ENCODE measurements around the gene PHTF2. TPM values are rescaled to one million over a fixed set of nuclear protein-coding genes. Genes with fewer than 3 reads are reported as not detected.

PHTF2 gene
- total RNA-seq, 1 experiment from 2014 or later: 52.0 TPM

GRCh38 chr7:77862691-77863090 is 64.1 kb downstream of the PHTF2 start:
- intact Hi-C loops (cut with micrococcal nuclease; ENCODE audit: unreplicated experiment): no loop called here
- Histone ChIP-seq H3K4me3 (no peak overlapping the region), H3K4me1 (replicated peaks; ENCODE audit: insufficient read depth) (0 out of 2 replicates have a peak, but pooled peaks cover 3% of the 10 kb centered on the region), H3K9me3 (ENCODE audit: insufficient read depth, low read depth) (no peaks in the 10 kb centered on the region), H3F3A (ENCODE audit: insufficient read depth, low read depth) (no peaks in the 10 kb centered on the region; the same call in 1 of the 2 replicates), H2AFZ (no peak overlapping the region), H3K79me2 (ENCODE audit: low read depth) (no peaks in the 10 kb centered on the region), H3K36me3 (ENCODE audit: low read depth) (no peaks in the 10 kb centered on the region), H3K27ac (no peak overlapping the region), H3K4me2 (no peak overlapping the region), H3K27me3 (ENCODE audit: insufficient read depth, low read depth) (no peaks in the 10 kb centered on the region), H3K9me2 (ENCODE audit: insufficient read depth) (no peaks in the 10 kb centered on the region), H4K20me1 (ENCODE audit: insufficient read depth) (no peaks in the 10 kb centered on the region)
- TF ChIP-seq, protein P1, sequence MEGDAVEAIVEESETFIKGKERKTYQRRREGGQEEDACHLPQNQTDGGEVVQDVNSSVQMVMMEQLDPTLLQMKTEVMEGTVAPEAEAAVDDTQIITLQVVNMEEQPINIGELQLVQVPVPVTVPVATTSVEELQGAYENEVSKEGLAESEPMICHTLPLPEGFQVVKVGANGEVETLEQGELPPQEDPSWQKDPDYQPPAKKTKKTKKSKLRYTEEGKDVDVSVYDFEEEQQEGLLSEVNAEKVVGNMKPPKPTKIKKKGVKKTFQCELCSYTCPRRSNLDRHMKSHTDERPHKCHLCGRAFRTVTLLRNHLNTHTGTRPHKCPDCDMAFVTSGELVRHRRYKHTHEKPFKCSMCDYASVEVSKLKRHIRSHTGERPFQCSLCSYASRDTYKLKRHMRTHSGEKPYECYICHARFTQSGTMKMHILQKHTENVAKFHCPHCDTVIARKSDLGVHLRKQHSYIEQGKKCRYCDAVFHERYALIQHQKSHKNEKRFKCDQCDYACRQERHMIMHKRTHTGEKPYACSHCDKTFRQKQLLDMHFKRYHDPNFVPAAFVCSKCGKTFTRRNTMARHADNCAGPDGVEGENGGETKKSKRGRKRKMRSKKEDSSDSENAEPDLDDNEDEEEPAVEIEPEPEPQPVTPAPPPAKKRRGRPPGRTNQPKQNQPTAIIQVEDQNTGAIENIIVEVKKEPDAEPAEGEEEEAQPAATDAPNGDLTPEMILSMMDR (conservative IDR thresholded peaks at IDR 0.05): no peak
- TF ChIP-seq EZH2 (IDR thresholded peaks at IDR 0.05; ENCODE audit: low read depth): no peak
- BruUV-seq (replicated peaks): no TSS peak
- ChIA-PET POLR2A (ENCODE audit: unreplicated experiment) (interaction anchor here (0.6 kb wide), 1 partner anchor 75 kb away, joined by 4 read pairs; no protein-coding TSS in a partner anchor), CTCF (no interaction called here)
- no peak for DNase-seq

DNA sequence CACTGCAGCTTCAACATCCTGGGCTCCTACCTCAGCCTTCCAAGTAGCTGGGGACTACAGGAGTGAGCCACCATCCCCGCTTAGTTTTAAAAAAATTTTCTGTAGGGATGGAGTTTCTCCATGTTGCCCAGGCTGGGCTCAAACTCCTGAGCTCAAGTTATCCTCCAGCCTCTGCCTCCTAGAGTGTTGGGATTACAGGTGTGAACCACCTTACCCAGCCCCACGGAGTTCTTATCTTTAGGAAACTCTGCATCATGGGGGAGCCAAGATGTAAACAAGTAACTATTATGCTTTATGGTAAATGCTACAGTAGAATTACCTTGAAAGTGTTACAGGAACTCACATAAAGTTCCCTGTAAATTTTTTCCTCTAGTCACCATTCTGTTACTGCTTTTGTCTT is 65.3 kb downstream of the PHTF2 start:
- Histone ChIP-seq H3K4me1 (replicated peaks; ENCODE audit: insufficient read depth) (0 out of 2 replicates have a peak, but pooled peaks cover 3% of the 10 kb centered on the region), H3K36me3 (ENCODE audit: low read depth) (no peaks in the 10 kb centered on the region), H3F3A (ENCODE audit: insufficient read depth, low read depth) (no peaks in the 10 kb centered on the region; the same call in 1 of the 2 replicates), H2AFZ (no peak overlapping the region), H4K20me1 (ENCODE audit: insufficient read depth) (no peaks in the 10 kb centered on the region), H3K4me2 (no peak overlapping the region), H3K79me2 (ENCODE audit: low read depth) (no peaks in the 10 kb centered on the region), H3K27me3 (ENCODE audit: insufficient read depth, low read depth) (no peaks in the 10 kb centered on the region), H3K9me3 (ENCODE audit: insufficient read depth, low read depth) (no peaks in the 10 kb centered on the region), H3K27ac (no peak overlapping the region), H3K4me3 (no peak overlapping the region), H3K9me2 (ENCODE audit: insufficient read depth) (no peaks in the 10 kb centered on the region)
- TF ChIP-seq, protein P1 (conservative IDR thresholded peaks at IDR 0.05): no peak
- no peak for TF ChIP-seq EZH2 (IDR thresholded peaks at IDR 0.05; ENCODE audit: low read depth)
- intact Hi-C loops (cut with micrococcal nuclease; ENCODE audit: unreplicated experiment): no loop called here
- CTCF ChIA-PET: no interaction called here
- no TSS peak for BruUV-seq (replicated peaks)
- POLR2A ChIA-PET (ENCODE audit: unreplicated experiment): no interaction called here
- no peak for DNase-seq

- H3K4me2 ChIP-seq: no peak overlapping the region
- H3K36me3 ChIP-seq (ENCODE audit: low read depth): no peaks in the 10 kb centered on the region
- TF ChIP-seq, protein P1 (conservative IDR thresholded peaks at IDR 0.05): no peak
- TF ChIP-seq EZH2 (IDR thresholded peaks at IDR 0.05; ENCODE audit: low read depth): no peak
- H3K79me2 ChIP-seq (ENCODE audit: low read depth): no peaks in the 10 kb centered on the region
- DNase-seq: no peak
- no peak overlapping the region for H3K4me3 ChIP-seq
- no peaks in the 10 kb centered on the region for H3K27me3 ChIP-seq (ENCODE audit: insufficient read depth, low read depth)
- no peaks in the 10 kb centered on the region; the same call in 1 of the 2 replicates for H3F3A ChIP-seq (ENCODE audit: insufficient read depth, low read depth)
- ChIA-PET CTCF (interaction anchor here (0.7 kb wide), 1 partner anchor 185 kb away, joined by 3 read pairs; no protein-coding TSS in a partner anchor), POLR2A (ENCODE audit: unreplicated experiment) (no interaction called here)
- H3K27ac ChIP-seq: 0 out of 2 replicates have a peak overlapping the region, but pooled peaks have one; percentile 1
- no peaks in the 10 kb centered on the region for H3K9me3 ChIP-seq (ENCODE audit: insufficient read depth, low read depth)
- H3K9me2 ChIP-seq (ENCODE audit: insufficient read depth): no peaks in the 10 kb centered on the region
- no TSS peak for BruUV-seq (replicated peaks)
- 0 out of 2 replicates have a peak, but pooled peaks cover 3% of the 10 kb centered on the region for H3K4me1 ChIP-seq (replicated peaks; ENCODE audit: insufficient read depth)
- no peak overlapping the region for H2AFZ ChIP-seq
- intact Hi-C loops (cut with micrococcal nuclease; ENCODE audit: unreplicated experiment): no loop called here
- no peaks in the 10 kb centered on the region for H4K20me1 ChIP-seq (ENCODE audit: insufficient read depth)
Measured at GRCh38 chr7:77866370-77866769, 67.8 kb downstream of the PHTF2 start.

Data from PC-9 (cell line).